ENCODE data around the gene SIAH2.

DNA sequence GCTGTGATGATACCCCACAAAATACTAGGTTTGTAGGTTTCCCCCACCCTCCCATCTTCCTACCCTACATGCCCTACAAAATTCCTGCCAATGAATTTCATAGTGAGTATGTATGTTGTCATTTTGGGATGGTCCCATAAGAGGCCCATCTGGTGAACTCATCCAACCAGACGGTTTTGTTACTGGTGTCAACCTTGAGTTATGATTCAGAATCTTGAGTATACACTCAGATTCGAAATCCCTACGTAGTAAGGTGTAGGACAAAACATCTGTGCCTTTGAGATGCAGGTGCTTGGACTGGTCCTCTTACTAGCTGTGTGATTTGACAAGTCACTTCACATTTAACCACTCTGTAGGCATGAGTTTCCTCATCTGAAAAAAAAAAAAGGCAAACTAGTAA lies 3.6 kb downstream of the SIAH2 start:
- TF ChIP-seq CTCF (conservative IDR thresholded peaks at IDR 0.05; ENCODE audit: low read length) (no peak), EZH2phosphoT487 (IDR thresholded peaks at IDR 0.05; ENCODE audit: borderline replicate concordance, low read depth, low read length) (no peak)

All from OCI-LY7 (cell line).